DMS 273 (cell line): ENCODE results near the gene SSR1.
"Not testable (repeated sequence)": the region's sequence is repeated elsewhere in the genome, so short reads cannot be mapped to it uniquely, and the experiment has no call there.

Experiments
- DNase-seq: peaks from one replicate; lab custom pipeline; 2025; ENCODE audit not compliant: unreplicated experiment; lab: John Stamatoyannopoulos, UW

Gene SSR1

DNA sequence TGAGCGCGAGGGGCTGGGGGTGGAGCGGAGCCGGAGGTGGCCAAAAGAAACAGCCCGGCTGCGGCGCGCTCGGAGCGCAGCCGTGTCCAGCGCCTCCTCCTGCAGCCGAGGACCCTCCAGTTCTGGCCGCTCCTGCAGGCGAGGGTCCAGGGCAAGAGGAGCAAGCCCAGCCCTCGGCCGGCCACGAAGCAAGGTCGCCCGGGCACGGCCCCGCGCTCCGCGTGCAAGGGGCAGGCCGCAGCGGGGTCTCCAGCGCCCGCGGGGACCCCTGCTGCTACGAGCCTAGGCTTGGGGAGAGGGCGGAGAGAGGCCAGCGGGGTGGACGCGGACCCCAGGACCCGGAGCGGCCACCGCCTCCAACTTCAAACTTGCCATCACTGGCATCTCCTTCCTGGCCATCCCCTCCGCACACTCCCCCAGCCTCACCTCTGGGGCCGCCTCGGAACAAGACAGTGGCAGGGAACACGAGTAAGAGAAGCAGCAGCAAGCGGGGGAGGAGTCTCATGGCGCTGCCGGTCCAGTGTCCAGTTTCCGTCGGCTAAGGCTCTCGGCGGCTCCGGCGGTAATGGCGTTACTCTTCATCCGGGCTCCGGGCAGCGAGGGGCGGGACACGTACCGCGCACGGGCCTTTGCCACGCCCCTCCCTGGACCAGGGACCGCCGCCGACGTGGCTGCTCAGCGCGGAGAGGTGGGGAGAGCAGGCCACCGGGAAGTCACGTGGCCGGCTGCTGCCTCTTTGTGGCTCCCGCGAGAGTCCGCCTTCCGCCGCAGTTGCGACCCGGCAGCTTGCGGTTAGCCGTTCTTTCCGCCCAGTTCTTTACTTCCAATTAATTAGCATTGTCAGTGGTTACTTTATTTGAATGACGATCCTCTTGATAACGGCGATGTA, at the start of gene SSR1:
TSS of gene SSR1 (minus strand) at position 584 of the 889 bp plus-strand sequence. CDS start at position 505, 79 bp downstream.
- DNase-seq, result peak; percentile 99

DNA sequence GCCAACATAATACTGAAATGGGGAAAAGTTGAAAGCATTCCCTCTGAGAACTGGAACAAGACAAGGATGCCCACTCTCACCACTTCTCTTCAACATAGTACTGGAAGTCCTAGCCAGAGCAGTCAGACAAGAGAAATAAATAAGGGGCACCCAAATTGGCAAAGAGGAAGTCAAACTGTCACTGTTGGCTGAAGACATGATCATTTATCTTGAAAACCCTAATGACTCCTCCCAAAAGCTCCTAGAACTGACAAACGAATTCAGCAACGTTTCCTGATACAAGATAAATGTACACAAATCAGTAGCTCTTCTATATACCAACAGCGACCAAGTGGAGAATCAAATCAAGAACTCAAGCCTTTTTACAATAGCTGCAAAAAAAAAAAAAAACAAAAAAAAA, 38.9 kb upstream of the SSR1 start:
- not testable (repeated sequence) for DNase-seq

DNA sequence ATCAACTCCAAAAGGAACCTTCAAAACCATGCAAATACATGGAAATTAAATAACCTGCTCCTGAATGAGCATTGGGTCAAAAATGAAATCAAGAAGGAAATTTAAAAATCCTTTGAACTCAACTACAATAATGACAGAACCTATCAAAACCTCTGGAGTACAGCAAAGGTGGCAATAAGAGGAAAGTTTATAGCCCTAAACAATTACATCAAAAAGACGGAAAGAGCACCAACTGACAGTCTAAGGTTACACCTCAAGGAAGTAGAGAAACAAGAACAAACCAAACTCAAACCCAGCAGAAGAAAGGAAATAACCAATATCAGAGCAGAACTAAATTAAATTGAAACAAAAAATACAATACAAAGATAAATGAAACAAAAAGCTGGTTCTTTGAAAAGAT, 37.6 kb upstream of the SSR1 start:
- DNase-seq, result not testable (repeated sequence)

GRCh38 chr6:7347551-7347997, 34.6 kb upstream of the SSR1 start:
- not testable (repeated sequence) for DNase-seq

- DNase-seq, result not testable (repeated sequence)
Observed at GRCh38 chr6:7344773-7345450, 31.9 kb upstream of the SSR1 start.

DNA sequence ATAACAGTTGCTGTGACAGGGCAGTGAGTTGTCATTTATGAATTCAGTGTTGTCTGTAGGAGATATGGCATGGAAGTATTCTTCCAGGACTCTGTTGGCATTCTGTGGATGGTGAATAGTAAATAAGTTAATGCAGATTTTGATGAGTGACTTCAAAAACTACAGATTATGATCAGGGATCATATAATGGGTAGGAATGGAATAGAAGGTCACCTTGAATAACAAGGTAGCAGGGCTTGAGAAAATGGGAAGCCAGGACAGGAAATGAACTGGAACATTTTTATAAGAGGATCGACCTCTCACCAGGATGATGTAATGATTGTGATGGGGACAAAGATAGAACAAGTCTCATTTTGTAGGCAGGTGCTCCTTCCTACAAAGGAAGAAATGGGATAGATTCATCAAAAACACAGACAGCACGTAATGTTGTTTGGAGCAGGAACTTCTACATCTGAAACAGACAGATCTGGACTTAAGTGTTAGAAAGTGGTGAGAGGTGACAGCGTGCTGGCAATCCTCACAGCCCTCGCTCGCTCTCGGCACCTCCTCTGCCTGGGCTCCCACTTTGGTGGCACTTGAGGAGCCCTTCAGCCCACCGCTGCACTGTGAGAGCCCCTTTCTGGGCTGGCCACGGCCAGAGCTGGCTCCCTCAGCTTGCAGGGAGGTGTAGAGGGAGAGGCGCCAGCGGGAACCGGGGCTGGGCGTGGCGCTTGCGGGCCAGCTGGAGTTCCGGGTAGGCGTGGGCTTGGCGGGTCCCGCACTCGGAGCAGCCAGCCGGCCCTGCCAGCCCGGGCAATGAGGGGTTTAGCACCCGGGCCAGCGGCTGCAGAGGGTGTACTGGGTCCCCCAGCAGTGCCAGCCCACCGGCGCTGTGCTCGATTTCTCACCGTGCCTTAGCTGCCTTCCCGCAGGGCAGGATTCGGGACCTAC, 30.8 kb upstream of the SSR1 start:
- no peak for DNase-seq

DNA sequence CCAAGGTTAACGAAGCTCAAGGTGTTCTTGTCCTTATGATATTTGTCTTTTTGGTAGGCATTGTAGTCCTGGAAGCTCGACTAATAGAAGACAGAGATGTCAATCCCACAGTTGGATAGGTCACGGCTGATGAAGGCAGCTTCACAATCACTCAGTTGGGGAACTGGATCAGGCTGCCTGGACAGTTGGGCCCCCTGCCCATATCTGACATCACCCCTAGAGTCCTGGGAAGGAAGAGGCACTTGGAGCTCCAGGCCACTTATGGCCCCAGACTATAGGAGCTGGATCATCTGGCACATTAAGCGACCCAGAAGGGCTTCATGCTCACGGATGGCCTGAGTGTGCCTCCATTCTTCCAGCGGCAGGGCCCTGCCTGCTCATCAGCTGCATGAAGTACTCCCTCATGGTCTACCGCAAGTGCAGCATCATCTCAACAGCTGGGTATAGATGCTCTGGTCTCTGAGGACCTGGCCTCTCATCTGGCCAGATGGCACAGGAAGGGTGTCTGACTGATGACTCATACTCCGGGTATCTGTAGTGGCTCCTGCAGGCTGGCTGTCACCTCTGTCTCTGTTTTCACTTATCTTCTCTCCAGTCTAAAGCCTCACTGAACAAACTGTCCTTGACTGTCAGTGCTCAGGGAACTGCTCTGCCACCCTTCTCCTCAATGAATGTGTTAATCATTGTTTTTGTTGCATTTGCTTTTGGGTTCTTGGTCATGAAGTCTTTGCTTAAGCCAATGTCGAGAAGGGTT, 29.2 kb upstream of the SSR1 start:
- DNase-seq, result peak; percentile 71

GRCh38 chr6:7341271-7341670, 28.3 kb upstream of the SSR1 start:
- DNase-seq, result no peak

- peak; percentile 33 for DNase-seq
Observed at GRCh38 chr6:7339007-7339732, 26.2 kb upstream of the SSR1 start.

GRCh38 chr6:7338031-7338430, 25.0 kb upstream of the SSR1 start:
- DNase-seq, result no peak

DNA sequence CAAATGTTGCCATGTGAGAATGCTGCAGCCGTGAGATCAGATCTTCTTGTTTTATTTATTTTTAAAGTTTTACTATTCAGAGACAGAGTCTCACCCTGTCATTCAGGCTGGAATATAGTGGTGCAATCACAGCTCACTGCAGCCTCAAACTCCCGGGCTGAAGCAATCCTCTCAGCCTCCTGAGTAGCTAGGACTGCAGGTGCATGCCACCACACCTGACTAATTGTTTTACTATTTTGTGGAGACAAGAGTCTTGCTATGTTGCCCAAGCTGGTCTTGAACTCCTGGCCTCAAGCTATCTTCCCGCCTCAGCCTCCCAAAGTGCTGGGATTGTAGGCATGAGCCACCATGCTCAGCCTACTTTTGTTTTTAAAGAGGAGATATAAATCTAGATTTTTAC, 22.5 kb upstream of the SSR1 start:
- DNase-seq, result no peak

- no peak for DNase-seq
Observed at GRCh38 chr6:7334685-7335084, 21.7 kb upstream of the SSR1 start.

DNA sequence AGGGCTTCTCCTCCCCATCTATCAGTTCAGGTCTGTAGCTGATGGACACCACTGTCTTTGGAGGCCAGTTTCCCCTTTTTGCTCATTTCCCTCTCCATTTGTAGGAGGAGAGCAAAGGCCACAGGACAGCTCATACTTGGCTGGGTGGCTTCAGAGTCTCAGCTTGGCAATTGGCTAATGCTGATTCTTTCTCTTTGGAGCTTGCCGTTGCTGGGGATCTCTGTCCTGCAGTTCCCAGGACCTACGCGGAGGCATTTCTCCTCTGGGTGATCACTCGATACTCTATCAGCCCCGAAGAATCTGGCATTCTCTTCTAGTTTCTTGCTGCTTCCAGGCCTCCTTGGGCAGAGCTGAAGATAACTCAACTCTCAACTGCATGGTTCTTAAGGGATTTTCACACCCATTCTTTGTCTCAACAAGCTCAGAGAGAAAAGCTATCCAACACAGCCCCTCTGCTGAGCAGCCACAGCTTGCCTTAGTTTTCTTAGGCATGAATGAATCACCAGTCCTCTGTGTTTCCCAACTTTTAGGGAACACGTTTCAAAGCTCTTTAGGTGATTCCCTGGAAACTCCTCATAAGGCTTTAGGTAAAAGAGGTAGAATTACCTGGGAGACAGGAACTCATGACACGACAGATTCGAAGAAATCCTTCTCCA, 19.2 kb upstream of the SSR1 start:
- no peak for DNase-seq

GRCh38 chr6:7331452-7331851, 18.5 kb upstream of the SSR1 start:
- no peak for DNase-seq

- DNase-seq, result no peak
Observed at GRCh38 chr6:7328243-7328642, 15.2 kb upstream of the SSR1 start.

GRCh38 chr6:7325750-7326149, 12.8 kb upstream of the SSR1 start:
- no peak for DNase-seq

DNA sequence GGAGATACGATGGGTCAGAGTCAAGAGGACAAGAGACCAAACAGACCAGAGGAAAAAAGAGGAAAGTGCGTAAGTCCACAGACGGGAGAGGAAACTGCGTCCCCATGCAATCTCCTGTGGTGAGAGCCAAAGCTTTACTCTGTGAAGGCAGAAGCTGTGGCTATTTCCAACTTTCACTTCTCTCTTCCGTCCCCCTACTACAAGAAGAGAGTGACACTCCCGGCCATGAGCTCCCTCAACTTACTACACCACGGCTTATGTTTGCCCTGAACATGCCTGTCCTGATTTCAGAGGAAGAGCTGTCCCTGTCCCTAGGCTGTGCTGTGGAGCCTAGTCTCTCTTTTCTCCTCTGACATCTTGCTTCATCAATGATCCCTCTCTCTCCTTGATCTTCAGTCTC, 11.5 kb upstream of the SSR1 start:
- DNase-seq, result no peak

- no peak for DNase-seq
Observed at GRCh38 chr6:7323074-7323473, 10.1 kb upstream of the SSR1 start.

DNA sequence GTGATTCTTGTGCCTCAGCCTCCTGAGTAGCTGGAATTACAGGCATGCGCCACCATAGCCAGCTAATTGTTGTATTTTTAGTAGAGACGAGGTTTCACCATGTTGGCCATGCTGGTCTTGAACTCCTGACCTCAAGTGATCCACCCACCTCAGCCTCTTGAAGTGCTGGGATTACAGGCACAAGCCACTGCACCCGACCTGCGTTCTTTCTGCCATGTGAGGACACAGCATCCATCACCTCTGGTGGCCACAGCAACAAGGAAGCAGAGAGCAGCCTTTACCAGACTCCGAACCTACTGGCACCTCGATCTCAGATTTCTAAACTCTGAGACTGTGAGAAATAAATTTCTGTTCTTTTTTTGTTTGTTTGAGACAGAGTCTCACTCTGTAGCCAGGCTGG, 8.9 kb upstream of the SSR1 start:
- not testable (repeated sequence) for DNase-seq
